SJCRH30 (cell line): ENCODE results near the gene AK9. TPM values are rescaled to one million over a fixed set of nuclear protein-coding genes. Genes with fewer than 3 reads are reported as not detected.

Experiments
- DNase-seq, 2 experiments: peaks; one replicate each; pipeline ENCODE4 v3.0.0-alpha.2; 2015 to 2020
- H3K27ac ChIP-seq: fragments of 250-450 bp; sonication (Bioruptor Pico); 2 replicates; pipeline ENCODE4 v1.5.1; 2020; ENCODE audit warnings: mild to moderate bottlenecking, moderate library complexity
- H3K27me3 ChIP-seq: fragments of 250-450 bp; sonication (Bioruptor Pico); 2 replicates; pipeline ENCODE4 v1.5.1; 2020; ENCODE audit warnings: mild to moderate bottlenecking, moderate library complexity
- H3K36me3 ChIP-seq: fragments of 250-450 bp; sonication (Bioruptor Pico); 2 replicates; pipeline ENCODE4 v1.5.1; 2020; ENCODE audit warnings: mild to moderate bottlenecking, moderate library complexity
- H3K4me1 ChIP-seq: fragments of 250-450 bp; sonication (Bioruptor Pico); 2 replicates; pipeline ENCODE4 v1.5.1; 2020; ENCODE audit warnings: mild to moderate bottlenecking, moderate library complexity
- H3K4me3 ChIP-seq: fragments of 250-450 bp; sonication (Bioruptor Pico); 2 replicates; pipeline ENCODE4 v1.5.1; 2020; ENCODE audit warnings: mild to moderate bottlenecking, moderate library complexity
- H3K9me3 ChIP-seq: fragments of 250-450 bp; sonication (Bioruptor Pico); replicated peaks from 2 replicates; pipeline ENCODE4 v1.5.1; 2020; ENCODE audit warnings: mild to moderate bottlenecking, moderate library complexity
- total RNA-seq: library from RNA; depleted of rRNA; stranded (reverse); fragments of >200 nt; shearing (Covaris generic); gene quantifications from 2 replicates; pipeline ENCODE4 v1.2.3, GENCODE V29; 2014

The AK9 gene
- total RNA-seq, 1 experiment from 2014 or later = 3.8 TPM

GRCh38 chr6:109676724-109677123, 14.3 kb downstream of the AK9 start:
- H3K36me3 ChIP-seq = no peaks in the 10 kb centered on the region
- no peak overlapping the region for H3K4me3 ChIP-seq
- H3K27me3 ChIP-seq = no peaks in the 10 kb centered on the region
- DNase-seq = no peak
- H3K27ac ChIP-seq = no peak overlapping the region
- no peaks in the 10 kb centered on the region for H3K4me1 ChIP-seq
- no peaks in the 10 kb centered on the region; the same call in 1 of the 2 replicates for H3K9me3 ChIP-seq

GRCh38 chr6:109672839-109673238, 18.2 kb downstream of the AK9 start:
- Histone ChIP-seq H3K4me1 (no peaks in the 10 kb centered on the region), H3K4me3 (no peak overlapping the region), H3K36me3 (no peaks in the 10 kb centered on the region), H3K27ac (no peak overlapping the region), H3K27me3 (no peaks in the 10 kb centered on the region), H3K9me3 (no peaks in the 10 kb centered on the region)
- no peak for DNase-seq

- Histone ChIP-seq H3K9me3 (no peaks in the 10 kb centered on the region), H3K27me3 (no peaks in the 10 kb centered on the region), H3K4me3 (no peak overlapping the region), H3K27ac (no peak overlapping the region), H3K4me1 (no peaks in the 10 kb centered on the region), H3K36me3 (no peaks in the 10 kb centered on the region)
- DNase-seq = no peak
These were observed 18.8 kb downstream of the AK9 start for GRCh38 chr6:109672175-109672574.

- no peaks in the 10 kb centered on the region for H3K4me1 ChIP-seq
- H3K27me3 ChIP-seq = no peaks in the 10 kb centered on the region
- no peak overlapping the region for H3K4me3 ChIP-seq
- H3K9me3 ChIP-seq = no peaks in the 10 kb centered on the region
- no peak overlapping the region for H3K27ac ChIP-seq
- H3K36me3 ChIP-seq = no peaks in the 10 kb centered on the region
- DNase-seq = no peak
These were observed 19.3 kb downstream of the AK9 start for GRCh38 chr6:109671733-109672132.

DNA sequence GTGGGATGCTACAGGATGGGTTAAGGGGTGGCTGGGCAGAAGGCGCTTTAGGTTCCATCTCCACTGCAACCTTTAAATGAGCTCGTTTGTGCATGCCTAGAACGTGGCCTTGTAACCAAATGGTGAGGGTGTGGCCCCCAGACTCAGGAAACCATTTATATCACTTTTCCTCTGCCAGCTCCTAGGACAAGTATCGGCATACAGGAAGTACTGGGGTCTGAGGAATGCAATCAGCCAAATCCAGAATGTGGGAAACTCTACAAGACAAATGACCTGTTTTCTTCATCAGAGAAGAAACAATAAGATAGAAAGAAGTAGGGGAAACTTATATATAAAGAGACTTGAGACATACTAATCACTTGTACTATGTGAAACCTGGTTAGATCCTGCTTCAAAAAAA, 21.2 kb downstream of the AK9 start:
- Histone ChIP-seq H3K9me3 (no peaks in the 10 kb centered on the region), H3K27ac (no peak overlapping the region), H3K4me1 (no peaks in the 10 kb centered on the region), H3K36me3 (no peaks in the 10 kb centered on the region), H3K4me3 (no peak overlapping the region), H3K27me3 (no peaks in the 10 kb centered on the region)
- DNase-seq = no peak

DNA sequence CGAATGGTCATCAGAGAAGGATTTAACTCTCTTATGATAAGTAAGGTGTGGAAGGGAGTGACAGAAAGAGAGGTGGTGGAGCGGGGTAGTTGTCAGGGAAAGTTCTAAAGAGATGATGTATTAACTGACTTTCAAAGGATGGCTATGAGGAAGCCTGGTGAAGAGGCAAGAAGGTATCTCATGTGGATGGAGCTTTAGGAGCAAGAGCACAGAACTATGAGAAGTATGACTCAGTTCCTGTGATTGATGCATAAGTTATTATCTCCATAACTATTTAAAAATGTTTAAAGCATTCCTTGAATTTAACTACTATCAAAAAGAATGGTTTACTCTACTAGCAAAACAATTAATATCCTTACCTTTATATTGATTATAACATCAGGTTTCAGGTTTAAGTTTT, 28.8 kb downstream of the AK9 start:
- Histone ChIP-seq H3K9me3 (no peaks in the 10 kb centered on the region), H3K27me3 (no peaks in the 10 kb centered on the region), H3K4me3 (no peak overlapping the region), H3K27ac (no peak overlapping the region), H3K36me3 (no peaks in the 10 kb centered on the region), H3K4me1 (no peaks in the 10 kb centered on the region)
- no peak for DNase-seq

GRCh38 chr6:109660526-109661320, 30.3 kb downstream of the AK9 start:
- Histone ChIP-seq H3K4me3 (no peak overlapping the region), H3K4me1 (no peaks in the 10 kb centered on the region), H3K27ac (no peak overlapping the region), H3K9me3 (no peaks in the 10 kb centered on the region), H3K36me3 (no peaks in the 10 kb centered on the region), H3K27me3 (no peaks in the 10 kb centered on the region)
- no peak for DNase-seq

DNA sequence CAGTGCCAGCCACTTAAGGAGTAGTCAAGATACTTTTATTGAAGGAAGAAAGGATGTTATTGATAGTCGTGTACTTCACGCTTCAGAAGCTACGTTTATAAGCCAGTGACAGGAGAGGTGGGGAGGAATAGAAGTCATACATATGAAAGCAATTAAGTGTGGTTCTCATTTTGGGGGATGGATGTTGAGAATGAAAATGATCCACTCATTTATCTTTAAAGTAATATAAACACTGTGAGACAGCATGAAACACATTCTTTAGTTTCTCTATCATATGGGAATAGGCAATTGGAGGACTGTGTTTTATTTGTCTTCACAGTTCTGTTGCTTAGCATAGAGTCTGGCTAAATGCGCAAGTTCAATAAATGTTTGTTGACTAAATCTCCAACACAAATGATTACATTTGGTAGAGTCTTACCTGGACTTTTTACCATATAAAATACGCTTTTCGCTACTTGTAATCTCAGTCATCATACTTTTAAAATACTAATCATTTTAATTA, 35.2 kb downstream of the AK9 start:
- Histone ChIP-seq H3K4me1 (no peaks in the 10 kb centered on the region), H3K27ac (no peak overlapping the region), H3K9me3 (no peaks in the 10 kb centered on the region), H3K27me3 (no peaks in the 10 kb centered on the region), H3K4me3 (no peak overlapping the region), H3K36me3 (no peaks in the 10 kb centered on the region)
- no peak for DNase-seq

- H3K36me3 ChIP-seq = no peaks in the 10 kb centered on the region
- no peak overlapping the region for H3K27ac ChIP-seq
- H3K9me3 ChIP-seq = no peaks in the 10 kb centered on the region
- no peak for DNase-seq
- no peak overlapping the region for H3K4me3 ChIP-seq
- H3K27me3 ChIP-seq = no peaks in the 10 kb centered on the region
- H3K4me1 ChIP-seq = no peaks in the 10 kb centered on the region
These were observed 37.7 kb downstream of the AK9 start for GRCh38 chr6:109653264-109653663.

- H3K36me3 ChIP-seq = no peaks in the 10 kb centered on the region
- no peaks in the 10 kb centered on the region for H3K4me1 ChIP-seq
- no peak overlapping the region for H3K4me3 ChIP-seq
- H3K9me3 ChIP-seq = no peaks in the 10 kb centered on the region
- H3K27me3 ChIP-seq = no peaks in the 10 kb centered on the region
- no peak for DNase-seq
- no peak overlapping the region for H3K27ac ChIP-seq
These were observed 46.9 kb downstream of the AK9 start for GRCh38 chr6:109644131-109644530.

DNA sequence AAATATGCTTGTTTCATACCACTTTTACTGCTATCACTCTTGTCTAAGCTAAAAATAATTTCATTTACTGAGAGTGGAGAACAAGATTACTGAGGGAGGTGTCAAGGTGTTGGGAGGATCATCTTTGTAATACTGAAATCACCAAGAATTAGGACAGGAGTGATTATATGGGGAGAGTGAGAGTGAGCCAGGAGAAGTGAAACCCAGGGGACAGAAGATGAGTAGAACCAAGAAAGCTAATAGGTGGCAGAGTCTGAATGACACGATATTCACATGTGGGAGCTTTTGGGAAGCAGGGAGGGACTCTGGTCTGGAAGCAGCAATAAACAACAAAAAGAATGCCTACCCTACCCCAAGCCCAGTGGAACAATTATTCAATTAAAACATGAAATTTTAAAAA, 58.6 kb downstream of the AK9 start:
- Histone ChIP-seq H3K36me3 (no peaks in the 10 kb centered on the region), H3K9me3 (no peaks in the 10 kb centered on the region), H3K27me3 (no peaks in the 10 kb centered on the region), H3K27ac (no peak overlapping the region), H3K4me3 (no peak overlapping the region), H3K4me1 (no peaks in the 10 kb centered on the region)
- DNase-seq = no peak

DNA sequence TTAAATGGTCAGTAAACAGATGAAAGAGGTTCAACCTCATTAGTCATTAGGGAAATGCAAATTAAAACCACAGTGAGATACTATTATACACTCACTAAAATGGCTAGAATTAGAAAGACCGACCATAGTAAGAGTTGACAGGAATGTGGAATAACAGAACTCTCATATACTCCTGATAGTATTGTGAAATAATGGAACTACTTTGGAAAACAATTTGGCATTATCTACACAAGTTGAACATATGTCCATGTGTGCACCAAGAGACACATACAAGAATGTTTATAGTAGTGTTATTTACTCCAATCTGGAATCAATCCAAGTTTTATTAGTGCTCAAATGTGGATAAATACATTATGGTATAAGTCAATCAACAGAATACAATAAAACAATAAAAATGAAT, 59.6 kb downstream of the AK9 start:
- DNase-seq = no peak
- H3K27ac ChIP-seq = no peak overlapping the region

DNA sequence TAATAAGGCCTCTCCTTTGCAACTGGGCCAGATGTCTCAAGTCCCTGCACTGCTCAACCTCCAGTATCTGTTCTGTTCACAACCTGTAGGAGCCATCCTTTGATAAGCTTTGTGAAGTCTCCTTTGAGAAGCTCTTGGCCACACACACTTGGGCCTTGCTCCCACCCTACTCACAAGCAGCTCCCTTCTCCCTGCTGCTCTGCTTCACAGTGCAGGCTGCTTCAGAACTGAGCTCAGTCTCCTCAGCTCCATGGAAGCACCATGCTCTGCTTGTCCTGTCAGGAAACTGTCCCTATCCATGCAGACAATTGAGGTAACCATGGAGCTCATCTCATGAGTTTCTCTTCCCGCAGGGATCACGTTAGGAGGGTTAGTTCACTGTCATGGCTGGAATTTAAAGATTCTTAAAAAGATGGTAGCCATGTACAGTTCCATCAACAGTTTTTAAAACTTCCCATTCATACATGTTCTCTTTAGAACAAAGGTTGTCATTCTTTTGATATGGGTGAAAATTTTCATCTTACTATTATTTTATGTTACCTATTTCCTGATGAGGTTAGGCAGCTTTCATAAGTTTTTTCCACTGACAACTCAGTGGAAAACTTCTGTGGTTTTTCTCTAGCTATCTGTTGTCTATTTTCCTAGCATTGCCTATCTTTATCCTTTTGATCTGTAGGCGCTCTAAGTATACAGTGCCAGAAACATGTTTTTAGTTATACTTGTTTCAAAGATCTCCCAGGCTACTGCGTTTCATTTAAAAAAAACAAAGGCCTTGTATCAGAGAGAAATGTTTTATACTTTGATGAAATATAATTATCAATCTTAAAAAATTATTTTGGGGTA, 62.6 kb downstream of the AK9 start:
- H3K4me3 ChIP-seq = no peak overlapping the region
- no peaks in the 10 kb centered on the region for H3K4me1 ChIP-seq
- no peaks in the 10 kb centered on the region for H3K36me3 ChIP-seq
- no peak overlapping the region for H3K27ac ChIP-seq
- H3K27me3 ChIP-seq = no peaks in the 10 kb centered on the region
- no peak for DNase-seq
- H3K9me3 ChIP-seq = no peaks in the 10 kb centered on the region

More for the DNA sequence above, 59.6 kb downstream of the AK9 start:
- Histone ChIP-seq H3K36me3 (no peaks in the 10 kb centered on the region), H3K4me3 (no peak overlapping the region), H3K9me3 (no peaks in the 10 kb centered on the region), H3K4me1 (no peaks in the 10 kb centered on the region), H3K27me3 (no peaks in the 10 kb centered on the region)

GRCh38 chr6:109626311-109626710, 64.7 kb downstream of the AK9 start:
- H3K4me1 ChIP-seq = no peaks in the 10 kb centered on the region
- no peaks in the 10 kb centered on the region for H3K36me3 ChIP-seq
- H3K9me3 ChIP-seq = no peaks in the 10 kb centered on the region
- no peak for DNase-seq
- no peak overlapping the region for H3K4me3 ChIP-seq
- H3K27me3 ChIP-seq = no peaks in the 10 kb centered on the region
- H3K27ac ChIP-seq = no peak overlapping the region

GRCh38 chr6:109625199-109625598, 65.8 kb downstream of the AK9 start:
- H3K27me3 ChIP-seq = no peaks in the 10 kb centered on the region
- H3K4me3 ChIP-seq = no peak overlapping the region
- no peak overlapping the region for H3K27ac ChIP-seq
- no peak for DNase-seq
- no peaks in the 10 kb centered on the region for H3K9me3 ChIP-seq
- no peaks in the 10 kb centered on the region for H3K36me3 ChIP-seq
- H3K4me1 ChIP-seq = no peaks in the 10 kb centered on the region
